Measurements from ENCODE around the gene ZNF575.

ZNF575 gene

DNA sequence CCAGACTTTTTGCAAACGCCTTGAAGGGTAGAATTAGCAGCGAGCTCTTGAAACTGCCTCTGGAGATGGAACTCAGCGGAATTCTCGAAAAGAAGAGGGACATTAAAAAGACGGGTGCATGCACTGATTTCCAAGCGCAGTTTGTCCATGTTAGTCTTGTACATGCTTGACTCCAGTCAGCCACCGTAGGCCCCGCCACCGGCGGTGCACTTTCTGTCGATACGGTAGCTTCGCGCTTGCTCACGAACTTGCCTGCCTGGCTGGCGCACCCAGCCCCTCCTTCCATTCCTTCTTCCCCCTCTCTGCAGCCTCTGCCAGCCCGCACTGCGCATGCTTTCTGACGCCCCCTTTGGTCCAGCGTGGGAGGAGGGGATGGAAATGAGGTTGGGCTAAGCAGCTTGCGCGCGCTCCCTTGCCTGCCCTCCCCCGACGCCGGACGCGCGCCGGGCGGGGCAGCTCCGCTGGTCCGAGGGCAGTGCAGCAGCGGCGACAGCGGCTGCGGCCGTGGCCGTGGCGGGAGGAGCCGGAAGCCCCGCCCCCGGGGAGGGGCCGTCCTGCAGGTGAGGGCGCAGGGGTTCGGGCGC is at the start of gene ZNF575:
Gene ZNF575 (plus strand): TSS at position 227 of the 584 bp plus-strand sequence. CDS start 1,235 bp downstream, outside the sequence.
- DNase-seq (ENCODE audit: low read depth, low spot score): peak; percentile 91

GRCh38 chr19:43483281-43483680 is 49.7 kb upstream of the ZNF575 start:
- no peak for DNase-seq (ENCODE audit: low read depth, low spot score)

DNA sequence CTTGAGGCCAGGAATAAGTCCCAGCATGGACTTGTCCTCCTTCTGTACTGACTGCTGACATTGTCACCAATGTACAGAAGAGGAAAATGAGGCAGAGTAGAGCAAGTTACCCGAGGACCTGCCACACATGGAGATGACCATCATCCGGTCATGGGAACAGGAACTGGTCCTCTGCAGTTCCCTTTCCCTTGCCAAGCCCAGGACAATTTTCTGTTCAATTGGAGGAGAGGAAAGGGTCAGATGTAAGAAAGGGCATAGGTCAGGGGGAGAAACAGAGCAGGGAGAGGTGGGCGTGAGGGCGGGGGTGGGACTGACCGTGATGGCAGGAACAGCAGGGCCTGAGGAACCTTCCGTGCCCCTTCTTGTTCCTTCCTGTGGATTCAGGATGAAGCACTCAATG is 47.0 kb upstream of the ZNF575 start:
- no peak for DNase-seq (ENCODE audit: low read depth, low spot score)

GRCh38 chr19:43486412-43486811 is 46.6 kb upstream of the ZNF575 start:
- DNase-seq (ENCODE audit: low read depth, low spot score): no peak

- DNase-seq (ENCODE audit: low read depth, low spot score): no peak
Measured at GRCh38 chr19:43488179-43488578, 44.8 kb upstream of the ZNF575 start.

GRCh38 chr19:43489310-43489709 is 43.7 kb upstream of the ZNF575 start:
- no peak for DNase-seq (ENCODE audit: low read depth, low spot score)

DNA sequence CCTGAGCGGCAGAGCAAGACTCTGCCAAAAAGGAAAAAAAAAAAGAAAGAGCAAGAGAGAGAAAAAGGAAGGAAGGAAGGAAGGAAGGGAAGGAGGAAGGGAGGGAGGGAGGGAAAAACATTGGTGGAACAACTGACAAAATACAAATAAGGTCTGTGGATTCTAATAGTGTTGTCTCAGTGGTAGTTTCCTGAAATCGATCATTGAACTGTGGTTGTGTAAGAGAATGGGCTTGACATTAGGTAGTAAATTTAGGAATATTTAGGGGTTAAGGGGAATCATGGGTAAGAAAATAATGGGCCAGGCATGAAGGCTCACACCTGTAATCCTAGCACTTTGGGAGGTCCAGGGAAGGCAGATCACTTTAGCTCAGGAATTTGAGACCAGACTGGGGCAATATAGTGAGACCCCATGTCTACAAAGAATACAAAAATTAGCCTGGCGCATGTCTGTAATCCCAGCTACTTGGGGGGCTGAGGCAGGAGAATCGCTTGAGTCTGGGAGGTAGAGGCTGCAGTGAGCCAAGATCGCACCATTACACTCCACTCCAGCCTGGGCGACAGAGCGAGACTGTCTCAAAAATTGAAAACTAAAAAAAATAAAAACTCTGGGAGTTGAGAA is 42.9 kb upstream of the ZNF575 start:
- DNase-seq (ENCODE audit: low read depth, low spot score): no peak

DNA sequence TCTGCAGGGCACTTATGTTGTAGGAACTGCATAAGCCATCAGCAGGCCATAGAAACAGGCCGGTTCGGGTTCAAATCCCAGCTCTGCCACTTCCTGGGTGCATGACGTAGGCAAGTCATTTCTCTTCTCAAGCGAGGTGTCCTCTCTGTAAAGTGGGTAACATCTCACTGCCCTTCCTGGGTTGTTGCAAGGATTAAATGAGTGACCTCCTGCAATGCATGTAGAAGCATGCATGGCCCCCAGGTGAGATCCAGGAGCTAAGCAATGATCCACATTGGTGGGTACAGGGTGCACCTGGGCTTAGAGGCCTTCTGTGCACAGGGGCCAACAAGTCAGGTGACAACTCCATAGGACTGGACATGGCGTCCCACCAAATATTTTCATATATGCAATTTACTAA is 42.2 kb upstream of the ZNF575 start:
- no peak for DNase-seq (ENCODE audit: low read depth, low spot score)

DNA sequence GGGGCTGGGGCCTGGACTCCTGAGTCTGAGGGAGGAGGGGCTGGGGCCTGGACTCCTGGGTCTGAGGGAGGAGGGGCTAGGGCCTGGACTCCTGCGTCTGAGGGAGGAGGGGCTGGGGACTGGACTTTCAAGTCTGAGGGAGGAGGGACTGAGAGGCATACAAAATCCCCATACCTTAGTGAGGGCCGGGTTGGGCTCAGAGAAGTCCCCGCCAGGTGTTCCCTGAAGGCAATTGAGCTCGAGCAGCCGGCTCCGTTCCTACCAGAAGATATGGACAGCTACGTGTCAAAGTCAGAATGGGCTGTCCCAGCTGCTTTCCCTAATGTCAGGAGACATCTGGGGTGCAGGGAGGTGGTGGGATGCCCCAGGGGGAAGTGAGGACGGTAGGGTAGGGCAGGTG is 37.9 kb upstream of the ZNF575 start:
- no peak for DNase-seq (ENCODE audit: low read depth, low spot score)

DNA sequence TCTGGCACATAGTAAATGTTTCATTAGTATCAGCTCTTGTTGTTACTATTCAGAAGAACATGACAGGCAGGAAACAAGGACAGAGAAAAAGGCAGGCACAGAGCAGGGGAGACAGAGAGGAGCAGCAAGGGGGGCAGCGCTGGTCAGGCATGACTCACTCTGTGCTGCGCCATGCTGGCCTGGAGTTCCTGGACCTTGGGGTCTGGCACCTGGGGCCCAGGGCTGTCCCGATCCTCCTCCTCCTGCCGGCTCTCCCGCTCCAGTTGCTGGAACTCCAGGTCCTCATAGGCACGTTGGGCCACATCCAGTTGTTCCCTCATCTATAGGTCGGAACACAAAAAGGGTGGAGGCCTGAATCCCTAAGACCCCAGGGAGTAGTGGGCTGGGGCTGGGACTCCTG is 36.0 kb upstream of the ZNF575 start:
- DNase-seq (ENCODE audit: low read depth, low spot score): no peak

GRCh38 chr19:43498233-43498842 is 34.6 kb upstream of the ZNF575 start:
- DNase-seq (ENCODE audit: low read depth, low spot score): no peak

DNA sequence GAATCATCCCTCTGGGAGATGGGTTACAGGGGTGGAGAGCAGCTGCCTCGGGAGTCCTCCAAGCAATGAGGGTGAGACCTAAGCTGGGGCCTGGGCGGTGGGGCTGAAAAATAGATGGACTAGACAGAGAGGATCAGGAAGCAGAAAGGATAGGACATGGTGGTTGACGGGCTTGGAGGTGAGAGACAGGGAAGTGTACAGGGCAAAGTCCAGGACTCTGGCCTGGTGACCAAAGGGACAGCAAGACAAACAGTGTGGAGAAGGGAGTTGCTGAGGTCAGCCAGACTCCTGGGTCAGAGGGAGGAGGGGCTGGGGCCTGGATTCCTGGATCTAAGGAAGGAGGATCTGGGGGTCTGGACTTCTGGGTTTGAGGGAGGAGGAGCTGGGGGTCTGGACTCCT is 33.9 kb upstream of the ZNF575 start:
- DNase-seq (ENCODE audit: low read depth, low spot score): no peak

DNA sequence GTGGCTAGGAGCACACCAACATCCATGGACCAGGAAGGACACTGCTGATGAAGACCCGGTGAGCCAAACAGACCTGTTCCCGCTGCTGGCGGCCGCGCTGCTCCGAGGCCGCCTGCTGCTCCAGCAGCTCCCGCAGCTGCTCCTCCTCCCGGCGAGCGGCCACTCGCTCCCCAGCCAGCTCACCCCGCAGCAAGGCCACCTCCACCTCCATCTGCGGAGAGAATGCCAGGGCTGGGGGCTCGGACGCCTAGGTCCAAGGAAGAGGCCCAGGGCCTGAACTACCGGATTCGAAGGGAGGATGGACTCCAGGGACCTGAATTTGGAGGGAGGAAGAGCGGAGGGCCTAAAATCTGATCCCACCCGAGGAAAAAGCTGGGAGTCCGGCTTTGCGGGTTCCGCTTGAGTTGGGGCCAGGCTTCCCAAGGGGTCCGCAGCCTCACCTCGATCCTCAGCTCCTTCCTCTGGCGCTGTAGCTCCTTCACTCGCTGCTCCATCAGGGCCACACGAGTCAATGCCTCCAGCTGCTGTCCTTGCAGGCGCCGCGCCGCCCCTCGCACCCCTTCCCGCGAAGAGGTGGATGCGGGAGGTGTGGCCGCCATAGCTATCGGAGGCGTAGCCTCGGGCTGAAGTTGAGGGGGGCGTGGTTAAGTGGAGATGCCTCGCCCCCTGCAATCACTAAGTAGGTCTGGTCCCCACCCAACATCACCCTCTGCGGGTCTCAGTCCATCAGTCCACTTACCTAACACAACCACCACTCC is 31.1 kb upstream of the ZNF575 start:
- DNase-seq (ENCODE audit: low read depth, low spot score): no peak

DNA sequence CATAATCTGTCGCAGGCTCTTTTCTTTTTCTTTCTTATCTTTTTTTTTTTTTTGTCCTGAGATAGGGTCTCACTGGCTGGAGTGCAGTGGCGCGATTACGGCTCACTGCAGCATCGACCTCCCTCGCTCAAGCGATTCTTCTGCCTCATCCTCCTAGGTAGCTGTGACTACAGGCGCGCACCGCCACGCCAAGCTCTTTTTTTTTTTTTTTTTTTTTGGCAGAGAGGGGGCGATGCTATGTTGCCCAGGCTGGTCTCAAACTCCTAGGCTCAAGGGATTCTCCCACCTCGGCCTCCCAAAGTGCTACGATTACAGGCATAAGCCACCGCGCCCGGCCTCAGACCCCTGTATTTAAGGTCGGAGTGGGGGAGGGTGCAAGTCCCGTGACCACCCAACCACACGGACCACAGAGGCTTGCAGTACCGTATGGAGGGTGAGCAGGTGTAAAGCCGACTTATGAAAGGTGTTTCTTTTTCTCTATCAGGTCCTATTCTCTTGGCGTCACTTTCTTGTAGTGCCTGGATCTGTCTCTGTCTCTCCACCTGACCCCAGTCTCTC is 30.5 kb upstream of the ZNF575 start:
- DNase-seq (ENCODE audit: low read depth, low spot score): no peak

DNA sequence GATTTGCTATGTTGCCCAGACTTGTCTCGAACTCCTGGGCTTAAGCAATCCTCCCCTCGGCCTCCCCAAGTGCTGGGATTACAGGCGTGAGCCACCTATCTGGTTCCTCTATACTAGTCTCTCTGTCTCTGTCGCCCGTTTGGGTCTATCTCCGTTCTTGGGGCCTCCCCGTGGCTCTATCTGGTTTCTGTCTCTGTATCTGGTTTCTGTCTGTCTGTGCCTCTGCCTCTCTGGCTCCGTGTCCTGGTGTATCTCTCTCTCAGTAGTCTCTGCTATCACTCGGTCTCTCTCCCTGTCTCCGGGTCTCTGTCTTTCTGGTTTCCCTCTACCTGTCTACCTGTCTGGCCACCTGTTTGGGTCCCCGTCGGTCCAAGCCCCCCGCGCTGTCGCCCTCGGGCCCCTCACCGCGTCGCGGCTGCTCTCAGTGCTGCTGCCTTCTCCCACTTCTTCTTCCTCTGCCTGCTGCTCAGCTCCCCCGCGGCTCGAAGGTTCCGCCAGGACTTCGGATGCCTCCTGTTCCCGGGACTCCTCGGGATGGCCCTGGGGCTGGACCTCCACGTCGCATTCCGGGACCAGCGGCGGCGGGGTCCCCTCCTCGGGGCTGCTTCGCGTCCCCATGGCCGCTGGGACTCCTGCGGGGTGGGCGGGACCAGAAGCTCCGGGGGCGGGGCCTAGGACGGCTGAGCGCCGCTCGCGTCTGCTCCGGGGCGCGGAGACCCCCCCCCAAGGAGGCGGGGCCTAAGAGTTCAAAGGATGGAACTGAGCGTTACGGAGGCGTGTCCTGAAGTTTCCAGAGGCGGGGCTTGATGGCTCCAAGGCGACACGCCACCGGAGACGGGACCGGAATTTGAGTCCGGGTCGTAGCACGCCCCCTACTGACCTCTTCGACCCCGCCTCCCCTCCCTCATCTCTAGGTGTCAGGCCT is 29.2 kb upstream of the ZNF575 start:
- peak; percentile 61 for DNase-seq (ENCODE audit: low read depth, low spot score)

DNA sequence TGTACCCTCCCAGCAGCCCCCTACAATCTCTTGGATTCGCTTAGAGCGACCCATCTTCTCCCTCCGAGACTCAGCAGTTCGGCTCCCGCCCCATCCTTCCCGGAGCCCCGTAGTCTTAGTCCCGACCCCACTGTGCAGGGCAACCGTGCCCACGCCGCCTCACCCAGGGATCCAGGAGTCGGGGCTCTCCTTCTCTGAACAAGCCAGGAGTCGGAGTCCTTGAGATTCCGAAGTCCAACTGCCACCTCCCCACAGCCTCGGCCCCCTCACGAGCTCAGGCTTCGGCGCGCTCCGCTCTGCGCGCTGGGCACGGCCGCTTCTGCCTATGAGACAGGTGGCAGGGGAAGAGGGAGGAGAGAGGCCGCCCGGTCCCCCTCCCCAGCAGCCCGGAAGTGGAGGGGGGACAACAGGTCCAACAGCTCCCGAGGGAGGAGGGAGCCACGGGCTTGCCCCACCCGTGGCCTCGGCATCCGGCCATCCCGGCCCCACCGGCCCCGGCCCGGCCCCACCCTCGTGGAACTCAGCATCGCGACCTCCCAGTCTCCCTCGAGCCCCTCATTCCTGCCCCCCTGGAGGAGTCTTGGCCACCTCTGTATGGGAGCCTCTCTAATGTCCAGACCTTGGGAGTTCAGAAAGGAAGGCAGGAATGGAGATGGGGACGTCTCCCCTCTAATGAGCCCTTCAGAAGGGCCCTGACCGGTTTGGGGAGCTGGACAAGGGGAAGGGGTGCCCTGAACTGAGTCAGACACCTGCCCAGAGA is 28.4 kb upstream of the ZNF575 start, which contains the start of gene PHLDB3:
Gene PHLDB3 (minus strand): TSS at position 321 of the 760 bp plus-strand sequence. CDS start 628 bp downstream, outside the sequence.
- no peak for DNase-seq (ENCODE audit: low read depth, low spot score)

DNA sequence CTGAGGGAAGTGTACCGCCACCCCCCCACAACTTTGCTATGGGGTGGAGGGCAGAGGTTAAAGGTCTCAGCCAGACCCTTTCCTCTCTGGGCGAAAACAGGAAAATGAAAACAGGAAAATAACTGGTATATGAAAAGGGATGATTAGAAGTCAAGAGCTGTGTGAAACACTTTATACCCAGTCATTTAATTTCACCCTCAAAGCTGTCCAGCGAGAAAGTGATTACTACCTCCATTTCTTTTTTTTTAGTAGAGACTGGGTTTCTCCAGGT is 27.9 kb upstream of the ZNF575 start:
- no peak for DNase-seq (ENCODE audit: low read depth, low spot score)

DNA sequence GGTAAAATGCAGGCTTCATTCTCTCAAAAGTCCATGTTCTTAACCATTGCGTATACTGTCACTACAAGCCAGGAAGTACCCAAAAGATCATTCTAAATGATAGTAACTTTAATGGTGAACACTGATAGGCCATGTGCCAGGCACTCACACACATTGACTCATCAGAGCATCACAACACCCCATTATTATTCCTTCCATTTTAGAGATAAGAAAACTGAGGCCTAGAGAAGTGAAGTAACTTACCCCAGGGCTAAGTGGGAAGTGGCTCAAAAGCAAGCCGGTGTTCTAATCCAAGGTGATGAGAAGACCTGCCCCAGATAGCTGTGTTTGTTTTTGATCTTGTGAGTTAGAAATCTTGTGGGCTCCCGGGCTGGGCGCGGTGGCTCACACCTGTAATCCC is 27.0 kb upstream of the ZNF575 start:
- no peak for DNase-seq (ENCODE audit: low read depth, low spot score)

DNA sequence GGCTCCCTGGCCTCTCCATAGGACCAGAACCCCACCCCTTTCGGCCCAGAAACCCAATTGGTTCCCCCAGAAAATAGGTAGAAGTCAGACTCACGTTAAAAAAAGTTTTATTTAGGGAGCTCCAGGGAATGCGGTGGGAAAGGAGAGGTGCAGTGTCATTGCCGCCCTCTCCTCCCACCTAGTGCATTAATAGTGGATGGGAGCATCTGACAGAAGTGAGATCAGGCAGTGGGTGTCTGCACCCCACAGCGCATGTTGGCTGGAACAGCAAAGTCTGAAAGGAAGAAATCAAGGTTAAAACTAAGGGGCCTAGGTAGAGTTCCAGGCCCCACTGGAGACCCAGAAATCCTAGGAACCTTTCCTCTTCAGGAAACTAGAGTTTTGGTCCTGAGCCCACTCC is 26.4 kb upstream of the ZNF575 start:
- no peak for DNase-seq (ENCODE audit: low read depth, low spot score)

DNA sequence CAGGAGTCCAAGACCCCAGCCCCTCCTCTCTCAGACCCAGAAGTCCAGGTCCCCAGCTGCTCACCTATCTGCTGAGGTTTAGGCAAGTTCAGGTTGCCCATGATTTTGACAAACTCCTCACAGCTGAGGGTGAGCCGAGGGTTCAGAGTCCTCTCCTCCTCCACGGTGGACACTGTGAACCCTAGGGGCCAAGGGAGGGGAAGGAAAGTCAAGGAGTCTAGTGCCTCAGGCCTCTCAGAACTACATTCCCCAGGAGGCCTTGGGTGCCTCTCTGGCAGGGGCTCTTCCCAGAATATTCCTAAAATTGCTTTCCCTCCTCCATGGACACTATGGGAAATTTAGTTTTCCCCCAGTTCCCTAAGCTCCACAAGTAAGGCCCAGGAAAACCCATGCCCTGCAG is 25.1 kb upstream of the ZNF575 start:
- DNase-seq (ENCODE audit: low read depth, low spot score): no peak

GRCh38 chr19:43510713-43511112 is 22.3 kb upstream of the ZNF575 start:
- DNase-seq (ENCODE audit: low read depth, low spot score): no peak

All from brain pericyte (primary cell).